GM18519 (cell line): ENCODE data around the gene TLE5.
"Not testable (repeated sequence)": the region's sequence is repeated elsewhere in the genome, so short reads cannot be mapped to it uniquely, and the experiment has no call there.

Experiments
- ATAC-seq: cut with Tn5 transposase; IDR thresholded peaks from one replicate; pipeline ENCODE4 v1.9.1; 2021; ENCODE audit warnings: mild to moderate bottlenecking, moderate library complexity; ENCODE audit not compliant: unreplicated experiment, low FRiP score

TLE5 gene

GRCh38 chr19:3045885-3046697 is 16.2 kb downstream of the TLE5 start:
- no peak for ATAC-seq

GRCh38 chr19:3045191-3045590 is 17.1 kb downstream of the TLE5 start:
- ATAC-seq: no peak

- ATAC-seq: no peak
Observed at GRCh38 chr19:3042621-3043267, 19.6 kb downstream of the TLE5 start.

GRCh38 chr19:3041761-3042620 is 20.3 kb downstream of the TLE5 start:
- no peak for ATAC-seq

GRCh38 chr19:3041327-3041726 is 21.0 kb downstream of the TLE5 start:
- no peak for ATAC-seq

- ATAC-seq: no peak
Observed at GRCh38 chr19:3039641-3040077, 22.6 kb downstream of the TLE5 start.

- no peak for ATAC-seq
Observed at GRCh38 chr19:3039125-3039524, 23.2 kb downstream of the TLE5 start.

GRCh38 chr19:3038214-3038613 is 24.1 kb downstream of the TLE5 start:
- no peak for ATAC-seq

- ATAC-seq: not testable (repeated sequence)
Observed at GRCh38 chr19:3036977-3037544, 25.2 kb downstream of the TLE5 start.

- no peak for ATAC-seq
Observed at GRCh38 chr19:3036119-3036976, 25.9 kb downstream of the TLE5 start.

GRCh38 chr19:3035542-3036118 is 26.7 kb downstream of the TLE5 start:
- peak; percentile 78 for ATAC-seq

GRCh38 chr19:3034656-3035541 is 27.4 kb downstream of the TLE5 start:
- no peak for ATAC-seq

GRCh38 chr19:3034406-3034655 is 28.0 kb downstream of the TLE5 start:
- ATAC-seq: no peak

GRCh38 chr19:3033595-3034405 is 28.5 kb downstream of the TLE5 start:
- ATAC-seq: no peak

- ATAC-seq: no peak
Observed at GRCh38 chr19:3031607-3031867, 30.8 kb downstream of the TLE5 start.

GRCh38 chr19:3029065-3029923 is 33.0 kb downstream of the TLE5 start, which contains the start of gene TLE2:
TSS of gene TLE2 (minus strand) at chr19:3029280. CDS start at chr19:3028904, 376 bp downstream.
- no peak for ATAC-seq
